MCF 10A (cell line): ENCODE measurements around the gene CABP7. TPM values are rescaled to one million over a fixed set of nuclear protein-coding genes. Genes with fewer than 3 reads are reported as not detected.

Experiments used
- BruUV-seq: library from RNA; stranded (reverse); fragments of 400-500 nt; replicated peaks from 2 replicates; lab custom pipeline; 2021; lab: Mats Ljungman, UMichigan
- CTCF ChIA-PET: fragments of 300-600 bp; sonication (Branson Sonifier 250); formaldehyde crosslinking; extraction: SDS; loops from one replicate; lab custom pipeline; 2021; ENCODE audit warnings: antibody characterized with exemption, inconsistent platforms; lab: Yijun Ruan, JAX
- POLR2A ChIA-PET: fragments of 300-600, 350-650 bp; sonication (Branson Sonifier 250); formaldehyde crosslinking; extraction: SDS; loops from one replicate; lab custom pipeline; 2020; ENCODE audit warnings: antibody characterized with exemption, inconsistent platforms; lab: Yijun Ruan, JAX
- DNase-seq: peaks from one replicate; pipeline ENCODE4 v3.0.0-alpha.2; 2018; ENCODE audit not compliant: unreplicated experiment
- H3K27ac Mint-ChIP-seq: one replicate; pipeline ENCODE4 v1.8.0; 2022; ENCODE audit warnings: mild to moderate bottlenecking, low read depth, mixed read lengths; ENCODE audit not compliant: unreplicated experiment
- H3K27me3 Mint-ChIP-seq: one replicate; pipeline ENCODE4 v1.8.0; 2022; ENCODE audit warnings: mixed read lengths; ENCODE audit not compliant: insufficient read depth, unreplicated experiment
- H3K36me3 Mint-ChIP-seq: one replicate; pipeline ENCODE4 v1.8.0; 2022; ENCODE audit warnings: mild to moderate bottlenecking, moderate library complexity, mixed read lengths; ENCODE audit not compliant: insufficient read depth, unreplicated experiment
- H3K4me1 Mint-ChIP-seq: one replicate; pipeline ENCODE4 v1.8.0; 2022; ENCODE audit warnings: mixed read lengths; ENCODE audit not compliant: insufficient read depth, unreplicated experiment
- H3K4me3 Mint-ChIP-seq: one replicate; pipeline ENCODE4 v1.8.0; 2022; ENCODE audit warnings: mild to moderate bottlenecking, moderate library complexity, mixed read lengths; ENCODE audit not compliant: unreplicated experiment
- H3K9me3 Mint-ChIP-seq: one replicate; pipeline ENCODE4 v1.8.0; 2022; ENCODE audit warnings: mixed read lengths; ENCODE audit not compliant: unreplicated experiment
- CTCF ChIP-seq: fragments of 200-600 bp; IDR thresholded peaks from one replicate; pipeline ENCODE4 v1.8.0; 2022; ENCODE audit warnings: antibody characterized with exemption, mild to moderate bottlenecking; ENCODE audit not compliant: unreplicated experiment
- intact Hi-C: fragments of 100-400 bp; cut with micrococcal nuclease; formaldehyde crosslinking; loops from 2 replicates; pipeline ENCODE4 v1.14.1; 2022
- total RNA-seq: library from RNA; stranded (reverse); gene quantifications from 2 replicates; pipeline ENCODE4 v1.2.3, GENCODE V29; 2022

CABP7 gene
- total RNA-seq, 1 experiment from 2014 or later, result not detected

- no TSS peak for BruUV-seq
Measured at GRCh38 chr22:29689880-29690213, 30.0 kb upstream of the CABP7 start.

GRCh38 chr22:29690476-29690875 lies 29.3 kb upstream of the CABP7 start:
- Mint-ChIP-seq H3K27me3 (no peaks in the 10 kb centered on the region), H3K36me3 (peaks cover 54% of the 10 kb centered on the region), H3K4me3 (no peak overlapping the region), H3K9me3 (no peaks in the 10 kb centered on the region), H3K4me1 (no peaks in the 10 kb centered on the region), H3K27ac (no peak overlapping the region)
- TF ChIP-seq CTCF, result no peak
- no TSS peak for BruUV-seq
- intact Hi-C loops, result no loop called here
- ChIA-PET POLR2A (no interaction called here), CTCF (interaction anchor here (0.7 to 2.1 kb wide), 8 partner anchors 9 to 399 kb away, joined by 3 to 13 read pairs (median 5); no protein-coding TSS in a partner anchor)
- DNase-seq, result no peak

More at GRCh38 chr22:29689880-29690213, 30.0 kb upstream of the CABP7 start:
- peaks cover 54% of the 10 kb centered on the region for H3K36me3 Mint-ChIP-seq
- no peaks in the 10 kb centered on the region for H3K27me3 Mint-ChIP-seq
- CTCF ChIA-PET, result interaction anchor here (0.7 to 2.1 kb wide), 15 partner anchors 9 to 401 kb away, joined by 3 to 13 read pairs (median 3); no protein-coding TSS in a partner anchor
- intact Hi-C loops, result loop anchor here (1.0 kb wide), 2 partner anchors 315 to 399 kb away; no protein-coding TSS in a partner anchor
- H3K4me3 Mint-ChIP-seq, result no peak overlapping the region
- POLR2A ChIA-PET, result no interaction called here
- H3K4me1 Mint-ChIP-seq, result no peaks in the 10 kb centered on the region
- peak; percentile 50 for DNase-seq
- TF ChIP-seq CTCF, result peak; percentile 62
- no peaks in the 10 kb centered on the region for H3K9me3 Mint-ChIP-seq
- H3K27ac Mint-ChIP-seq, result no peak overlapping the region

DNA sequence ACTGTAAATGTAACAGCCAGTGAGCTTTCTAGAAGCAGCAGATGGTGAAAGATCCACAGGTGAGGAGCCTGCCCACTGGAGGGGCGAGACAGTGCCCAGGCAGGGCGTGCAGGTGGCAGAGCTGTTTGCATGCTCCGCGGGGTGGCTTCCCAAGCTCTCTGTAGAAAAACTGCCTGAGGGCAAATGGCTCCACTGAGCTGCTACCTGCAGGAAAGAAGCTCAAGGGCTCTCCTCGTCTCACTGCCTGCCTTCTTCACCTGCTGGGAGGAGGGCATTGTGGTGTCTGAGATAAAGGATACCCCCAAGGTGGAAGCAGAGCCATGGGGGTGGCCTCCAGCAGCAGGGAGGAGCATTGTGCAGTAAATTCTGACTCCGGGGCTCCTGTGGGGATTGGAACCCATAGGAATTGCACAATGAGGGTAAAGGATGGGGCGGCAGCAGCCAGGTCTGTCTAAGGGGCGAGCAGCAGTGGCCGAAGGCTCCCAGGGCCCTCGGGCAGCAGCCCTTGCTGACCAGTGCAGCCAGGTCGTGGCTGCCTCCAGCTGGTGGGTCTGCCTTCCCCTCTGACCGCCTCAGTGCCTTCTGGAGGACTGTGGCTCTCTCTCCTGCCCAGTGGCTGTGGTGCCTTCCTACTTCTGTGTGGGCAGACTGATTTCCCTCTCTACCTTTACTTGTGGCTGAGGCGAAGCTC lies 28.0 kb upstream of the CABP7 start:
- BruUV-seq, result no TSS peak
- CTCF ChIA-PET, result interaction anchor here (1.4 kb wide), 1 partner anchor 27 kb away, joined by 4 read pairs; no protein-coding TSS in a partner anchor
- intact Hi-C loops, result no loop called here

GRCh38 chr22:29692327-29692640 lies 27.5 kb upstream of the CABP7 start:
- Mint-ChIP-seq H3K27ac (no peak overlapping the region), H3K36me3 (peaks cover 53% of the 10 kb centered on the region), H3K4me3 (no peak overlapping the region), H3K9me3 (no peaks in the 10 kb centered on the region), H3K4me1 (no peaks in the 10 kb centered on the region), H3K27me3 (no peaks in the 10 kb centered on the region)
- ChIA-PET CTCF (interaction anchor here (1.1 to 1.4 kb wide), 2 partner anchors 26 to 393 kb away, joined by 4 read pairs; no protein-coding TSS in a partner anchor), POLR2A (no interaction called here)
- no peak for DNase-seq
- no peak for TF ChIP-seq CTCF
- intact Hi-C loops, result no loop called here
- BruUV-seq, result no TSS peak

More for the DNA sequence above, 28.0 kb upstream of the CABP7 start:
- no peaks in the 10 kb centered on the region for H3K27me3 Mint-ChIP-seq
- DNase-seq, result no peak
- no peak for TF ChIP-seq CTCF
- no peaks in the 10 kb centered on the region for H3K9me3 Mint-ChIP-seq
- H3K4me1 Mint-ChIP-seq, result no peaks in the 10 kb centered on the region
- peaks cover 52% of the 10 kb centered on the region for H3K36me3 Mint-ChIP-seq
- no peak overlapping the region for H3K27ac Mint-ChIP-seq
- POLR2A ChIA-PET, result no interaction called here
- no peak overlapping the region for H3K4me3 Mint-ChIP-seq
